CD4-positive, alpha-beta T cell (primary cell): ENCODE measurements around the gene C15orf62. TPM values are rescaled to one million over a fixed set of nuclear protein-coding genes. Genes with fewer than 3 reads are reported as not detected.

Experiments used
- ATAC-seq: fragments of 200-7000 bp; cut with Tn5 transposase; one replicate; pipeline ENCODE4 v1.10.0; 2022; ENCODE audit warnings: mild to moderate bottlenecking; ENCODE audit not compliant: poor library complexity
- CTCF ChIA-PET: fragments of 350-600 bp; sonication (Branson Sonifier 250); formaldehyde crosslinking; loops from one replicate; lab custom pipeline; 2021; ENCODE audit warnings: antibody characterized with exemption, inconsistent platforms; lab: Charles Lee
- POLR2A ChIA-PET: fragments of 350-600 bp; sonication (Branson Sonifier 250); formaldehyde crosslinking; loops from one replicate; lab custom pipeline; 2021; ENCODE audit warnings: antibody characterized with exemption, inconsistent platforms; lab: Charles Lee
- DNase-seq, 14 experiments: peaks; one replicate each; pipeline ENCODE4 v3.0.0-alpha.2; 2013 to 2020; ENCODE audit warnings: mixed read lengths in 2 of 14
- H3K27ac ChIP-seq, 2 donors: one replicate each; pipeline versions ENCODE4 v1.5.1 to v1.7.0; 2013; ENCODE audit warnings: low read length in 2 of 2, low read depth in 1 of 2, mild to moderate bottlenecking in 1 of 2
- H3K27me3 ChIP-seq, 2 experiments: 1 replicate in 1 of 2; 2 replicates in 1 of 2; pipeline versions ENCODE4 v1.6.1 to v1.7.0; 2013; ENCODE audit warnings: low read length in 2 of 2, control low read depth in 1 of 2, mild to moderate bottlenecking in 1 of 2, moderate library complexity in 1 of 2; ENCODE audit not compliant: insufficient read depth in 2 of 2, control insufficient read depth in 1 of 2
- H3K36me3 ChIP-seq: one replicate; pipeline ENCODE4 v1.6.1; 2013; ENCODE audit warnings: low read length, control low read depth; ENCODE audit not compliant: insufficient read depth
- H3K4me1 ChIP-seq: one replicate; pipeline ENCODE4 v1.6.1; 2013; ENCODE audit warnings: low read length, control low read depth; ENCODE audit not compliant: insufficient read depth
- H3K4me3 ChIP-seq: one replicate; pipeline ENCODE4 v1.5.1; 2013; ENCODE audit warnings: mild to moderate bottlenecking, low read length, moderate library complexity
- H3K9me3 ChIP-seq, 2 experiments: 1 replicate in 1 of 2; 2 replicates in 1 of 2; pipeline versions ENCODE4 v1.6.1 to v1.7.0; 2013; ENCODE audit warnings: low read length in 2 of 2, mild to moderate bottlenecking in 2 of 2, control low read depth in 1 of 2, moderate library complexity in 1 of 2; ENCODE audit not compliant: control insufficient read depth in 1 of 2, insufficient read depth in 1 of 2
- H3K27ac Mint-ChIP-seq: one replicate; pipeline ENCODE4 v1.8.0; 2020; ENCODE audit warnings: mixed read lengths
- H3K27me3 Mint-ChIP-seq: one replicate; pipeline ENCODE4 v1.8.0; 2021; ENCODE audit warnings: mixed read lengths
- H3K36me3 Mint-ChIP-seq: one replicate; pipeline ENCODE4 v1.8.0; 2021; ENCODE audit warnings: low read depth, mixed read lengths
- H3K4me1 Mint-ChIP-seq: one replicate; pipeline ENCODE4 v1.8.0; 2021; ENCODE audit warnings: low read depth, mixed read lengths
- H3K4me3 Mint-ChIP-seq: one replicate; pipeline ENCODE4 v1.8.0; 2020; ENCODE audit warnings: mild to moderate bottlenecking, mixed read lengths
- H3K9me3 Mint-ChIP-seq: one replicate; pipeline ENCODE4 v1.8.0; 2020; ENCODE audit warnings: mixed read lengths
- intact Hi-C, 2 experiments: fragments of 100-400 bp; cut with DNase I in 1 of 2; cut with micrococcal nuclease in 1 of 2; formaldehyde crosslinking; loops; one replicate each; pipeline versions ENCODE4 v1.15.1 to v1.9.0; 2023 to 2025; cut with DNase I, micrococcal nuclease
- total RNA-seq, 174 experiments: library from RNA in 2 of 174; stranded (reverse) in 2 of 174; gene quantifications; one replicate each; pipeline ENCODE4 v1.2.3 and lab custom pipeline; 2021 to 2026
- TF ChIP-seq, protein P1 (sequence below): fragments of 200-600 bp; IDR thresholded peaks from one replicate; pipeline ENCODE4 v1.8.0; 2022; ENCODE audit warnings: antibody characterized with exemption, mild to moderate bottlenecking

C15orf62 gene
- total RNA-seq, 2 experiments from 2014 or later, result 0.77 to 0.98 TPM

DNA sequence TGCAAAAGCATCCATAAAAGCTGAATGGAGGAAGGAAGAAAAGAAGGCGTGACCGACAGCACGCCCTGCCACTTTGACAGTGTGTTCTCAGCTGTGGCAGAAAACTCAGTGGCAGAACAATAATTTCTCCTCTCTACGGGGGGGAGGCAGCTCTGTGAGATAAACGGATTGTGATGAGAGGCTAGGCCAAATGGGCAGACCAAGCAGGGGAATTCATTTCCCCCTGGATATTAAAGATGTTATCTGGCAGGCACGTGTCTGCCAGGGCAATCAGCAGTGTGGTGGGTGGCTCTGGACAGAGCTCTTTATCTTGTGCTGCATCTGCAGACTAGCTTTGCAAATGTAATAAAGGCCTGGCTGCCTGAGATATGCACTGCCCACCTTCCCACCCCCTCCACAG, 12.8 kb upstream of the C15orf62 start:
- Mint-ChIP-seq H3K4me3 (peak overlapping the region; percentile 80), H3K9me3 (no peaks in the 10 kb centered on the region), H3K27me3 (no peaks in the 10 kb centered on the region), H3K4me1 (peaks cover 30% of the 10 kb centered on the region), H3K36me3 (peaks cover 18% of the 10 kb centered on the region), H3K27ac (peak overlapping the region; percentile 30)
- TF ChIP-seq, protein P1, sequence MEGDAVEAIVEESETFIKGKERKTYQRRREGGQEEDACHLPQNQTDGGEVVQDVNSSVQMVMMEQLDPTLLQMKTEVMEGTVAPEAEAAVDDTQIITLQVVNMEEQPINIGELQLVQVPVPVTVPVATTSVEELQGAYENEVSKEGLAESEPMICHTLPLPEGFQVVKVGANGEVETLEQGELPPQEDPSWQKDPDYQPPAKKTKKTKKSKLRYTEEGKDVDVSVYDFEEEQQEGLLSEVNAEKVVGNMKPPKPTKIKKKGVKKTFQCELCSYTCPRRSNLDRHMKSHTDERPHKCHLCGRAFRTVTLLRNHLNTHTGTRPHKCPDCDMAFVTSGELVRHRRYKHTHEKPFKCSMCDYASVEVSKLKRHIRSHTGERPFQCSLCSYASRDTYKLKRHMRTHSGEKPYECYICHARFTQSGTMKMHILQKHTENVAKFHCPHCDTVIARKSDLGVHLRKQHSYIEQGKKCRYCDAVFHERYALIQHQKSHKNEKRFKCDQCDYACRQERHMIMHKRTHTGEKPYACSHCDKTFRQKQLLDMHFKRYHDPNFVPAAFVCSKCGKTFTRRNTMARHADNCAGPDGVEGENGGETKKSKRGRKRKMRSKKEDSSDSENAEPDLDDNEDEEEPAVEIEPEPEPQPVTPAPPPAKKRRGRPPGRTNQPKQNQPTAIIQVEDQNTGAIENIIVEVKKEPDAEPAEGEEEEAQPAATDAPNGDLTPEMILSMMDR, result no peak
- CTCF ChIA-PET, result interaction anchor here (0.9 to 1.4 kb wide), 2 partner anchors 12 to 13 kb away, joined by 3 read pairs; partner anchors contain the start of gene C15orf62
- no peaks in the 10 kb centered on the region for H3K27me3 ChIP-seq
- no peak for ATAC-seq
- no peak overlapping the region for H3K27ac ChIP-seq
- DNase-seq, result no peak
- no peaks in the 10 kb centered on the region for H3K9me3 ChIP-seq
- POLR2A ChIA-PET, result interaction anchor here (0.8 to 1.2 kb wide), 3 partner anchors 50 to 315 kb away, joined by 3 to 4 read pairs (median 3); partner anchors contain the start of genes DNAJC17, RAD51 and ZFYVE19
- no peak overlapping the region for H3K4me3 ChIP-seq
- H3K36me3 ChIP-seq, result peaks cover 10% of the 10 kb centered on the region
- H3K4me1 ChIP-seq, result peaks cover 29% of the 10 kb centered on the region
- intact Hi-C loops, result loop anchor here in 1 of 2 experiments (5.0 to 10.0 kb wide), 2 partner anchors 135 to 528 kb away; partner anchors contain the start of gene VPS18

DNA sequence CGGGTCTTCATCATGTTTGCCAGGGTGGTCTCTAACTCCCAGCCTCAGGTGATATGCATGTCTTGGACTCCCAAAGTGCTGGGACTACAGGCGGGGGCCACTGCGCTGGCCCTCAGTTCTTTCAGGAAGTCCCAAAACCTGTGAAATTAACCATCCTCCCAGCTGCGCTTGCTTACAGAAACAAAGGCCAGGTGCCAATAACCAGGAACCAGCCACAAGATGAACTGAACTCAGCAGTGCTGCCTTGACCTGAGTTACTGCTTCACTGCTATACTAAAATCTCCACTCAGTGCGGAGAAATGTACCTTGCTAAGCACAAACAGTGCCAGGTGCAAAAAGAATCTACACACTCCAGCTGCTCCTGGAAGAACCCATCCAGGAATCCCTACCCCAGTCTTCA, 9.8 kb upstream of the C15orf62 start:
- Histone ChIP-seq H3K9me3 (no peaks in the 10 kb centered on the region), H3K4me1 (peaks cover 30% of the 10 kb centered on the region), H3K27me3 (no peaks in the 10 kb centered on the region), H3K27ac (no peak overlapping the region), H3K4me3 (no peak overlapping the region), H3K36me3 (no peaks in the 10 kb centered on the region)
- no peak for ATAC-seq
- Mint-ChIP-seq H3K4me1 (peaks cover 24% of the 10 kb centered on the region), H3K4me3 (peak overlapping the region; percentile 38), H3K27ac (no peak overlapping the region), H3K36me3 (no peaks in the 10 kb centered on the region), H3K27me3 (no peaks in the 10 kb centered on the region), H3K9me3 (no peaks in the 10 kb centered on the region)
- intact Hi-C loops, result loop anchor here in 1 of 2 experiments (5.0 to 10.0 kb wide), 4 partner anchors 132 to 525 kb away; partner anchors contain the start of genes INO80, KNL1 and VPS18
- ChIA-PET POLR2A (no interaction called here), CTCF (interaction anchor here (1.6 kb wide), 1 partner anchor 16 kb away, joined by 3 read pairs; no protein-coding TSS in a partner anchor)
- TF ChIP-seq, protein P1, result no peak
- no peak for DNase-seq

DNA sequence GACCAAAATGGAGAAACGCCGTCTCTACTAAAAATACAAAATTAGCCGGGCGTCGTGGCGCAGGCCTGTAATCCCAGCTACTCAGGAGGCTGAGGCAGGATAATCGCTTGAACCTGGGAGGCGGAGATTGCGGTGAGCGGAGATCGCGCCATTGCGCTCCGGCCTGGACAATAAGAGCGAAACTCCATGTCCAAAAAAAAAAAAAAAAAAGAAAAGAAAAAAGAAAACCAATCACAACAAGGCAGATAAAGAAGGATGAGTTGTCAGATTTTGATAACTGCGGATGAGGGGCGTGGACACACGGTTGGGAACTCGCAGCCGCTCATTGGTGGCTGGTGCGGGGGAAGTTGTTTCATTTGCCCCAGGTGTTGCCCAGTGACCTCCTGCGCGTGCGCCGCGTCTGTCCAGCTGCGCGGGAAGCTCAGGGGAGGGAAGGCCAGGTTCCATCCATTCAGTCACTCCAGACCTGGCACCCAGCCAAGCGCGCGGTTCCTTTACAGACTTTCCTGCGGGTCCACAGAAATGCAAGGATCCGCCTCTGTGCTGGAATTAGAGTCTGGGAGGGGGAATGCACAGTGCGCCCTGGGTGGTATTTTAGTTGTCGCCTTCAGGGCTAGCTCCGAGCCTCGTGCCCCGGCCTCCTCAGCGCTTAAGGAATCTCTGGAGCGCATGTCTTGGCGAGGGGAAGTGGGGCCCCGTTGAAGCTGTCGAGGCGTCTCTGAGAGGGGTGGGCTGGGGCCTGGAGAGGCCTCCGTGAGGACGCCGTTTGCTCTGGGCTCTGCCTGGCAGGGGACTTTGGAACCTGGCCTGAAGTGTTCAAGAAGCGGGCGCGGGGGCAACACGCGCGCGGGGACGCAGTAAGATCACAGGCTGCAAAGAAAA, 6.6 kb upstream of the C15orf62 start:
- Mint-ChIP-seq H3K4me3 (peak overlapping the region; percentile 89), H3K4me1 (peaks cover 22% of the 10 kb centered on the region), H3K9me3 (no peaks in the 10 kb centered on the region), H3K27ac (peak overlapping the region; percentile 90), H3K36me3 (peaks cover 8% of the 10 kb centered on the region), H3K27me3 (no peaks in the 10 kb centered on the region)
- DNase-seq, result peak in 8 of 14 experiments; percentile 20 to 63 (median 46)
- Histone ChIP-seq H3K4me3 (peak overlapping the region; percentile 98), H3K4me1 (peaks cover 32% of the 10 kb centered on the region), H3K27me3 (no peaks in the 10 kb centered on the region), H3K9me3 (no peaks in the 10 kb centered on the region), H3K36me3 (peaks cover 12% of the 10 kb centered on the region), H3K27ac (peak overlapping the region; percentile 60 to 71)
- ATAC-seq, result peak; percentile 4
- POLR2A ChIA-PET, result interaction anchor here (1.6 to 2.7 kb wide), 6 partner anchors 19 to 194 kb away, joined by 4 to 25 read pairs (median 6); partner anchors contain the start of genes RAD51, RPUSD2 and VPS18
- intact Hi-C loops, result loop anchor here in 1 of 2 experiments (5.0 to 10.0 kb wide), 2 partner anchors 171 to 352 kb away; partner anchors contain the start of genes INO80 and KNL1
- CTCF ChIA-PET, result interaction anchor here (0.7 to 2.9 kb wide), 5 partner anchors 19 to 309 kb away, joined by 3 to 13 read pairs (median 5); partner anchors contain the start of gene RAD51
- TF ChIP-seq, protein P1, result no peak
